Endothelial cell of hepatic sinusoid (primary cell): ENCODE results near the gene TYR.
"Not testable (repeated sequence)": the region's sequence is repeated elsewhere in the genome, so short reads cannot be mapped to it uniquely, and the experiment has no call there.

Experiments
- in situ Hi-C: cut with HindIII; loops from 2 replicates; pipeline ENCODE4 v1.10.0; 2017; ENCODE audit warnings: low sequenced_read_pairs

The TYR gene

GRCh38 chr11:89267660-89268302 lies 90.1 kb downstream of the TYR start:
- in situ Hi-C loops, result no loop called here

GRCh38 chr11:89272540-89273088 lies 94.9 kb downstream of the TYR start:
- in situ Hi-C loops, result not testable (repeated sequence)

DNA sequence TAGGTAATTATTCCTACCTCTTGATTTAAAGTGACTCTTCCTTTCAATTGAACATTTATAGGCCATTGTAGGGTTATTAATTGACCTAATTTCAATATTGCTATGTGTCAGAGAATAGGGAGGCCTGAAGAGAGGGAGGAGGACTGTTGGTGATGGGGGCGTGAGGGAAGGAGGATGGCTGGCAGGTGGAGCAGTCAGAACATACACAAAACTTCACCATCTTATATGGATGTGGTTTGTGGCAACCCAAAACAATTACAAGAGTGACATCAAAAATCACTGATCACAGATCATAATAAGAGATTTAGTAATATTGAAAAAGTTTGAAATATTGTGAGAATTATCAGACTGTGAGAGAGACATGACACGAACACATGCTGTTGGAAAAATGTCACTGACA lies 95.5 kb downstream of the TYR start:
- in situ Hi-C loops, result not testable (repeated sequence)

DNA sequence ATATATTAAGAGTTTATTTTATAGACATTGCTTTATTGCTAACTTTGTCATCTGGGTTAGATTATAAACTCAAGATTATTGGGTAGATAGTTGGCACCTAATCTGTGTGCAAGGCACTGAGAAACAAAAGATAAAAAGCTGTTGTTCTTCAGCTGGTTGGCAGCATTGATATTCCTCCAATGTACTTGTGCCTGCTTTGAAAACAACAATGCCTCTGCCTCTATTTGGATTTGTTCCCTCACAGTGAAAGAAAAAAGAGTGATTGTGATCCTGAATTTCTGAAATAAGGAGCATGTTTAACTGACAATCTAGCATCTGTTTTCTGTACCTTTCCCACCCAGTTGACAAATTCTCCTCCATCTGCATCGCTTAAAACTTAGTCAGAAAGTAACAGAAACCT lies 98.3 kb downstream of the TYR start:
- in situ Hi-C loops, result no loop called here

- in situ Hi-C loops, result no loop called here
Observed at GRCh38 chr11:89279176-89279575, 101.5 kb downstream of the TYR start.

GRCh38 chr11:89281032-89281677 lies 103.5 kb downstream of the TYR start:
- in situ Hi-C loops, result not testable (repeated sequence)

DNA sequence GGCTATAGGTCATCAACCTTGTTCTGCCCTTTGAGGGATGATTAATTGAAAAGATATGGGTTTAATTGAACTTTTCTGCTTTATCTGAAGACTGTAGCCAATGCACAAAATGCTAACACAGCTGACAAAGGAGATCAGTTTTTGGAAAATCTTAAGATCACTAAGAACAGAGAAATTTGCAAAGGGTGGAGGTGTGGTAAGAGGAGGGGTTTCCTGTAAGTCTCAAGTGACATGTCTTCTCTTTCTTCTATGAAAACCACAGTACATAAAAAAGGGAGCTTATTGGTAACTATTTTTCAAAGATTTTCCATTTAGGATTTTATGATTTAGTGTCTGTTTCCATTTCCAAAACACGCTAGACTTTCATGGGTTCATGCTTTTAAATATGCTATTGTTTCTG lies 108.9 kb downstream of the TYR start:
- in situ Hi-C loops, result not testable (repeated sequence)

GRCh38 chr11:89288004-89288403 lies 110.3 kb downstream of the TYR start:
- in situ Hi-C loops, result not testable (repeated sequence)

GRCh38 chr11:89293965-89294679 lies 116.4 kb downstream of the TYR start:
- in situ Hi-C loops, result no loop called here

DNA sequence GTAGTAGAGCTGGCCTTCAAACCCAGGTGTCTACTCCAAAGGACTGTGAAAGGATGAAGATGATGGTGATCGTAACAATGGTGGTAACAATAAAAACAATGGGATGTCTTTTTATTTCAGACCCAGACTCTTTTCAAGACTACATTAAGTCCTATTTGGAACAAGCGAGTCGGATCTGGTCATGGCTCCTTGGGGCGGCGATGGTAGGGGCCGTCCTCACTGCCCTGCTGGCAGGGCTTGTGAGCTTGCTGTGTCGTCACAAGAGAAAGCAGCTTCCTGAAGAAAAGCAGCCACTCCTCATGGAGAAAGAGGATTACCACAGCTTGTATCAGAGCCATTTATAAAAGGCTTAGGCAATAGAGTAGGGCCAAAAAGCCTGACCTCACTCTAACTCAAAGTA lies 117.3 kb downstream of the TYR start:
- in situ Hi-C loops, result not testable (repeated sequence)

DNA sequence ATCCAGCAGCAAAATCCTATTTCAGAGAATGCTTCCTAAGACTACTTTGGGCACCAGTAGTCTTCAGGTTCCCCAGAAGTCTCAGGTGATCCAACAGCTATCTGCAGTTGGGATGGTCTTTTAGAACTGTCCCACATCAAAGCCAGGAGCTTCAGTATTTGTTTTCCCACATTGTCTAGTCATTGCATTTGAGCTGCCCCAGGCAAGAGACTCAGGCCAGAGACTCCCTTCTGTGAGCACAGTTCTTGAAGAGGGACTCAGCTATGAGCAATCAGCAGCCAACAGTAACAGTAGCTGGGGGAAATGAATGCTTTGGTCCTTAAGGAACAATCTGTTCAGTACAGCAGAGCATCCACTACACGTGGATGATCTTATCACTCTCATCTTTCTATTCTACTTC lies 125.4 kb downstream of the TYR start:
- in situ Hi-C loops, result not testable (repeated sequence)

GRCh38 chr11:89308272-89308671 lies 130.6 kb downstream of the TYR start:
- in situ Hi-C loops, result not testable (repeated sequence)

DNA sequence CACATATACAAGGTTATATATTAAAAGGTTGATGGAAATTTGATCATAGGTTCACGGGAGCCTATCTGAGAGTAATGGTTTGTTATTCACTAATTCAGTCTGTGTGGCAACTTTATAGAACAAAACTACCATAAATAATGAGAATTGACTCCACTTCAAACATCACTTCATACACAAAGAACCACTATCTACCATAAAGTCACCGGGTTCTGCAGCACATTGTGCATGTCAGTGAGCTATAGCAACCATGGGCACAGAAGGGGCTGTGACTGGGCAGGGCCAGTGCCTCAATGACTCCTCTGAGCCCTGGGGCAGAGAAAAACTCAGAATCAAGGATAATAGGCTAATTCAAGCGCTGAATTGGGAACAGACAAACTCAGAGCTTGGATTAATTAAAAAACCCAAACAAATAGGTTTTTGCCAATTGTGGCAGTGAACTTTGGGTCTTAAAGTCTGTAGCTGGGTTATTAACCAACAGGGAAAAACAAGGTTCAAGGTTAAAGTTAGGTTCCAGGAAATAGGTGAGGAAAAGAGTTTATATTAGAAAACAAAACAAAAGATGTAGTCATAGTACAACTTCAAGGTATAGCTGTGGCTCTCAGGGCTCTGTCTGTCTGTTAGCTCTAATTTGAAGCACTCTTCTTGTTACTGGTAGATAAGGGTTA lies 131.8 kb downstream of the TYR start:
- in situ Hi-C loops, result not testable (repeated sequence)

GRCh38 chr11:89310607-89311006 lies 132.9 kb downstream of the TYR start:
- in situ Hi-C loops, result not testable (repeated sequence)

DNA sequence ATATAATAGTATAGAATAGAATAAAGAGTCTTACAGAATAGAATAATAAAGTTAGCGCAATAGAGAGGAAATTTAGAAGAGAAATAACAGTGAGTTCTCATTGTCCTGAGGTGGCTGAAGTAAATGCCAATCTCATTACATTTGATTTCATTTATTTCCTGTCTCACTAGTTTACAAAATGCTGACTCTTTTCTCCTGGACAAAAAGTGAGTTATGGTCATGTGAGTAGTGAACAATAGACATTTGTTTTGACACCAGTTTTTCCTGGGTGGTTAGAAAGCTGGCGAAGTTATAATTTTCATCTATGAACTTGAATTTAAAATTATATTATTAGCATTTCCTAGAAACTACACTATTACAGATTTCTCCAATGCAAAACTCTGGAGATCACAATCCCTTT lies 143.7 kb downstream of the TYR start:
- in situ Hi-C loops, result no loop called here

DNA sequence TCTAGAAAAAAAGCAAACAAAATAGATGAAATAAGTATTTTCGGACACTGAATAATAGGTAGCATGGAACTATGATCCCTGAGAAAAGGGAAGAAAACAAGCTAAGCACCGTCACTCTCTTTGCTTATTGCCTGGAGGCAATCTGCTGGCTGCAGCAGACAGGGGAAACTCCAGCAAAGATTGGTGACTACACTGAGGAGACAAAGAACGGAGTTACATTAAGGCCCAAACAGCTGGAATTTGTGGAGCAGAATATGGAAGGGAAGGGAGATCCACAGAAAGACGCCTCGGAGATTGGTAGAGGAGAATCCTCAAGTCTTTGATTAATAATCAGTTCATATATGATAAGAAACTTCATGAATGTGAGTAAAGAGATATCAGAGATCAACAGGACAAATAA lies 150.2 kb downstream of the TYR start:
- in situ Hi-C loops, result no loop called here

DNA sequence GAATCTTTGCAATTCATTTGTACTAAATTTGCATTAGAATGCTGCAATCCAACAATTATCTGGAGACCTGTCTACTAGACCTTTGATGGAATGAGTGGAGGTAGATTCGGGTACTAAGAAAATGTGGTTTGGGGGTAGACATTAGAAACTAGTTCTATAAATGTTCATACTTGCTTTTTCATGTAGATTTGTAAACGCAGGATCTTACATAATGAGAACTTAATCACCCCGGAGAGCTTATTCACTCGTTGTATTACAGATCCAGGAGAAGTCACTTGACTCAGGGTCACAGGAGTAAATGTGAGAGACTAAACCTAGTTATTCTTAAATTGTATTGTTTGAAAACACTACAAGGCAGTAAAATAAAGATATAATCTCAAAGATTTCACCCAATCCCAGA lies 154.3 kb downstream of the TYR start:
- in situ Hi-C loops, result not testable (repeated sequence)

- in situ Hi-C loops, result not testable (repeated sequence)
Observed at GRCh38 chr11:89333704-89334103, 156.0 kb downstream of the TYR start.

GRCh38 chr11:89337100-89337650 lies 159.5 kb downstream of the TYR start:
- in situ Hi-C loops, result not testable (repeated sequence)

GRCh38 chr11:89338073-89338472 lies 160.4 kb downstream of the TYR start:
- in situ Hi-C loops, result not testable (repeated sequence)

- in situ Hi-C loops, result not testable (repeated sequence)
Observed at GRCh38 chr11:89340450-89340849, 162.8 kb downstream of the TYR start.
